A673 (cell line): ENCODE data around the gene PFN4. TPM values are rescaled to one million over a fixed set of nuclear protein-coding genes. Genes with fewer than 3 reads are reported as not detected.

Experiments used
- BruUV-seq: library from RNA; stranded (reverse); fragments of 400-500 nt; replicated peaks from 2 replicates; lab custom pipeline; 2021; lab: Mats Ljungman, UMichigan
- CTCF ChIA-PET: fragments of 300-600 bp; sonication (Branson Sonifier 250); formaldehyde crosslinking; loops from one replicate; lab custom pipeline; 2022; ENCODE audit warnings: antibody characterized with exemption; lab: Charles Lee
- POLR2A ChIA-PET: fragments of 300-600 bp; sonication (Branson Sonifier 250); formaldehyde crosslinking; loops from one replicate; lab custom pipeline; 2022; ENCODE audit warnings: antibody characterized with exemption; ENCODE audit not compliant: low non-redundant PET; lab: Charles Lee
- DNase-seq: peaks from one replicate; pipeline ENCODE4 v3.0.0-alpha.2; 2015; ENCODE audit warnings: low spot score
- H3K27ac ChIP-seq: fragments of 200-600 bp; sonication (generic); 2 replicates; pipeline ENCODE4 v1.5.1; 2016; ENCODE audit warnings: mixed run types, low read depth, mild to moderate bottlenecking, mixed read lengths, antibody characterized with exemption, low read length; ENCODE audit not compliant: poor library complexity, severe bottlenecking
- H3K27me3 ChIP-seq: fragments of 200-600 bp; sonication (generic); replicated peaks from 2 replicates; pipeline ENCODE4 v1.6.1; 2017; ENCODE audit warnings: mixed run types, low read depth, mild to moderate bottlenecking, mixed read lengths, antibody characterized with exemption, low read length; ENCODE audit not compliant: insufficient read depth, poor library complexity
- H3K36me3 ChIP-seq: fragments of 200-600 bp; sonication (generic); 2 replicates; pipeline ENCODE4 v1.6.1; 2016; ENCODE audit warnings: mixed run types, mild to moderate bottlenecking, mixed read lengths, antibody characterized with exemption, low read length; ENCODE audit not compliant: insufficient read depth, poor library complexity, severe bottlenecking
- H3K4me1 ChIP-seq: fragments of 200-600 bp; sonication (generic); 2 replicates; pipeline ENCODE4 v1.6.1; 2017; ENCODE audit warnings: mixed run types, mild to moderate bottlenecking, mixed read lengths, antibody characterized with exemption, low read length; ENCODE audit not compliant: insufficient read depth, poor library complexity, severe bottlenecking
- H3K4me3 ChIP-seq: fragments of 200-600 bp; sonication (generic); 2 replicates; pipeline ENCODE4 v1.5.1; 2016; ENCODE audit warnings: low read depth, mixed run types, mild to moderate bottlenecking, mixed read lengths, low read length; ENCODE audit not compliant: poor library complexity, severe bottlenecking
- H3K9me3 ChIP-seq: fragments of 200-600 bp; sonication (generic); 2 replicates; pipeline ENCODE4 v1.6.1; 2016; ENCODE audit warnings: mixed run types, low read depth, mild to moderate bottlenecking, mixed read lengths, antibody characterized with exemption, low read length; ENCODE audit not compliant: poor library complexity, severe bottlenecking
- CTCF ChIP-seq: fragments of 300-800, 200-600 bp; sonication (generic); conservative IDR thresholded peaks from 2 replicates; pipeline ENCODE4 v1.5.1; 2017; ENCODE audit warnings: low read depth, mild to moderate bottlenecking, antibody characterized with exemption, low read length, moderate library complexity, mixed read lengths
- EZH2 ChIP-seq: fragments of 200-600 bp; sonication (generic); IDR thresholded peaks from 2 replicates; pipeline ENCODE4 v1.6.1; 2017; ENCODE audit warnings: borderline replicate concordance, low read depth, mild to moderate bottlenecking, mixed read lengths, antibody characterized with exemption, low read length; ENCODE audit not compliant: poor library complexity, severe bottlenecking
- intact Hi-C: fragments of 100-400 bp; cut with micrococcal nuclease; formaldehyde crosslinking; loops from one replicate; pipeline ENCODE4 v1.10.0; 2022; ENCODE audit not compliant: unreplicated experiment
- total RNA-seq: library from RNA; stranded (reverse); gene quantifications from 2 replicates; pipeline ENCODE4 v1.2.3, GENCODE V29; 2021

PFN4 gene
- total RNA-seq, 1 experiment from 2014 or later, result not detected

- Histone ChIP-seq H3K27ac (peak within 1 kb of the TSS; percentile 67), H3K9me3 (no peaks in the 10 kb centered on the region), H3K4me3 (peak within 1 kb of the TSS; percentile 82), H3K4me1 (peaks cover 7% of the 10 kb centered on the region), H3K36me3 (peaks cover 21% of the 10 kb centered on the region), H3K27me3 (no peaks in the 10 kb centered on the region)
- peak; percentile 100 for DNase-seq
- BruUV-seq, result TSS peak; percentile 67
- CTCF ChIA-PET, result interaction anchor here (0.6 to 1.4 kb wide), 3 partner anchors 8 to 965 kb away, joined by 3 to 4 read pairs (median 4); partner anchors contain the start of genes ATAD2B and TP53I3
- no peak for TF ChIP-seq EZH2
- TF ChIP-seq CTCF, result no peak
- intact Hi-C loops, result loop anchor here (5.0 kb wide), 1 partner anchor 254 kb away; no protein-coding TSS in a partner anchor
- POLR2A ChIA-PET, result interaction anchor here (0.7 kb wide), 1 partner anchor 149 kb away, joined by 3 read pairs; the partner anchor contains the start of gene ATAD2B
These were observed 47.0 kb downstream of the PFN4 start, which contains the start of gene SF3B6 for GRCh38 chr2:24075915-24076848. Gene SF3B6, minus strand, starts transcription at chr2:24076326. Its CDS starts 97 bp downstream, at chr2:24076229.

GRCh38 chr2:24075259-24075658 lies 47.9 kb downstream of the PFN4 start:
- intact Hi-C loops, result loop anchor here (5.0 kb wide), 1 partner anchor 253 kb away; no protein-coding TSS in a partner anchor
- H3K27ac ChIP-seq, result peak overlapping the region; percentile 67
- CTCF ChIA-PET, result no interaction called here

DNA sequence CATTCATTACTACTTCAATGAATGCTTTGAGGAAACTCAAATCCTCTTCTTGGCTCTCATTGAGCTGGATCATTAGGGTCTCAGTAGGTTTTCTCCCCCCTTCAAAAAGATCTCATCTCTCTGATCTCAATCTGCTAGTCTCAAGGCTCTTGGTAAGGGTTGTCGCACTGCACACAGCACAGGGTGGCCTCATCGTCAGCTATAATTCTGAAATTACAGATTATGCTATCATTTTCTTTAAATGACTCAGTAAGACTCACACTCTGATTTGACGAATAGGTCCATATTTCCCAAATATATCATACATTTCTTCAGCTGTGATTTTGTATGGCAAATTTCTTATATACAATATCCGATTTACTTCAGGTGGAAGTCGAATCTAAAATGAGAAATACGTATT lies 49.3 kb downstream of the PFN4 start:
- Histone ChIP-seq H3K4me1 (peaks cover 7% of the 10 kb centered on the region), H3K36me3 (peaks cover 21% of the 10 kb centered on the region), H3K9me3 (no peaks in the 10 kb centered on the region), H3K27me3 (no peaks in the 10 kb centered on the region), H3K27ac (no peak overlapping the region), H3K4me3 (no peak overlapping the region)
- no TSS peak for BruUV-seq
- no peak for DNase-seq
- intact Hi-C loops, result no loop called here
- ChIA-PET POLR2A (no interaction called here), CTCF (no interaction called here)
- TF ChIP-seq CTCF (no peak), EZH2 (no peak)

More at GRCh38 chr2:24075259-24075658, 47.9 kb downstream of the PFN4 start:
- POLR2A ChIA-PET, result no interaction called here
- TF ChIP-seq EZH2, result no peak
- H3K9me3 ChIP-seq, result no peaks in the 10 kb centered on the region
- H3K27me3 ChIP-seq, result no peaks in the 10 kb centered on the region
- H3K4me1 ChIP-seq, result peaks cover 7% of the 10 kb centered on the region
- DNase-seq, result no peak
- peak overlapping the region; percentile 82 for H3K4me3 ChIP-seq
- no TSS peak for BruUV-seq
- H3K36me3 ChIP-seq, result peaks cover 21% of the 10 kb centered on the region
